Measurements from ENCODE around the gene PYM1. TPM values are rescaled to one million over a fixed set of nuclear protein-coding genes. Genes with fewer than 3 reads are reported as not detected.

Gene PYM1
- total and polyA plus RNA-seq, 2 of the 13 experiments (the other 11 are each of a cell fraction or from before 2014, with no cell fraction given): 44.0 to 51.8 TPM

- TF ChIP-seq ZNF503 (CRISPR knock-in tag; IDR thresholded peaks at IDR 0.05) (no peak), CREM (IDR thresholded peaks at IDR 0.05) (peak; percentile 40; the same call in 1 of the 2 replicates), CREM (CRISPR knock-in tag; IDR thresholded peaks at IDR 0.05) (no peak), MTF2 (CRISPR knock-in tag; IDR thresholded peaks at IDR 0.05; ENCODE audit: borderline replicate concordance) (no peak), GRHL1 (CRISPR knock-in tag; conservative IDR thresholded peaks at IDR 0.05) (no peak), HES4 (CRISPR knock-in tag; IDR thresholded peaks at IDR 0.05; ENCODE audit: borderline replicate concordance) (no peak), HMGA1 (CRISPR knock-in tag; conservative IDR thresholded peaks at IDR 0.05) (no peak), RARA (CRISPR knock-in tag; IDR thresholded peaks at IDR 0.05) (0 out of 2 replicates have a peak, but pooled peaks have one; percentile 12), FOXM1 (CRISPR knock-in tag; IDR thresholded peaks at IDR 0.05) (no peak), NFYC (CRISPR knock-in tag; IDR thresholded peaks at IDR 0.05) (0 out of 2 replicates have a peak, but pooled peaks have one; percentile 4), HIVEP1 (CRISPR knock-in tag; IDR thresholded peaks at IDR 0.05) (no peak), KDM4B (CRISPR knock-in tag; IDR thresholded peaks at IDR 0.05) (no peak), HDAC2 (CRISPR knock-in tag; IDR thresholded peaks at IDR 0.05) (peak; percentile 26; the same call in 1 of the 2 replicates), ZNF816 (CRISPR knock-in tag; IDR thresholded peaks at IDR 0.05; ENCODE audit: borderline replicate concordance) (no peak), LCORL (IDR thresholded peaks at IDR 0.05) (peak; percentile 21; the same call in 1 of the 2 replicates), LCORL (CRISPR knock-in tag; IDR thresholded peaks at IDR 0.05) (no peak; the same call in 1 of the 2 replicates), SKIL (CRISPR knock-in tag; IDR thresholded peaks at IDR 0.05; ENCODE audit: borderline replicate concordance) (no peak), MNT (IDR thresholded peaks at IDR 0.05) (no peak)
- TF ChIP-seq, protein P1, sequence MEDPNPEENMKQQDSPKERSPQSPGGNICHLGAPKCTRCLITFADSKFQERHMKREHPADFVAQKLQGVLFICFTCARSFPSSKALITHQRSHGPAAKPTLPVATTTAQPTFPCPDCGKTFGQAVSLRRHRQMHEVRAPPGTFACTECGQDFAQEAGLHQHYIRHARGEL (CRISPR knock-in tag; IDR thresholded peaks at IDR 0.05): no peak
- TF ChIP-seq, protein P2, sequence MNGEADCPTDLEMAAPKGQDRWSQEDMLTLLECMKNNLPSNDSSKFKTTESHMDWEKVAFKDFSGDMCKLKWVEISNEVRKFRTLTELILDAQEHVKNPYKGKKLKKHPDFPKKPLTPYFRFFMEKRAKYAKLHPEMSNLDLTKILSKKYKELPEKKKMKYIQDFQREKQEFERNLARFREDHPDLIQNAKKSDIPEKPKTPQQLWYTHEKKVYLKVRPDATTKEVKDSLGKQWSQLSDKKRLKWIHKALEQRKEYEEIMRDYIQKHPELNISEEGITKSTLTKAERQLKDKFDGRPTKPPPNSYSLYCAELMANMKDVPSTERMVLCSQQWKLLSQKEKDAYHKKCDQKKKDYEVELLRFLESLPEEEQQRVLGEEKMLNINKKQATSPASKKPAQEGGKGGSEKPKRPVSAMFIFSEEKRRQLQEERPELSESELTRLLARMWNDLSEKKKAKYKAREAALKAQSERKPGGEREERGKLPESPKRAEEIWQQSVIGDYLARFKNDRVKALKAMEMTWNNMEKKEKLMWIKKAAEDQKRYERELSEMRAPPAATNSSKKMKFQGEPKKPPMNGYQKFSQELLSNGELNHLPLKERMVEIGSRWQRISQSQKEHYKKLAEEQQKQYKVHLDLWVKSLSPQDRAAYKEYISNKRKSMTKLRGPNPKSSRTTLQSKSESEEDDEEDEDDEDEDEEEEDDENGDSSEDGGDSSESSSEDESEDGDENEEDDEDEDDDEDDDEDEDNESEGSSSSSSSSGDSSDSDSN (CRISPR knock-in tag; IDR thresholded peaks at IDR 0.05): no peak
Observed at GRCh38 chr12:55908726-55909512, 18.8 kb downstream of the PYM1 start (continued).

Measured in HepG2 (cell line).